ENCODE results near the gene RINL. TPM values are rescaled to one million over a fixed set of nuclear protein-coding genes. Genes with fewer than 3 reads are reported as not detected.
"Not testable (repeated sequence)": the region's sequence is repeated elsewhere in the genome, so short reads cannot be mapped to it uniquely, and the experiment has no call there.

RINL gene
- total RNA-seq, 1 donor from 2014 or later: 3.7 TPM

- peak overlapping the region in 1 of 3 donors; percentile 7 for H3K4me3 ChIP-seq (ENCODE audit: low read length in 3 of 3)
- H3K9ac ChIP-seq (ENCODE audit: low read depth in 1 of 3, low read length in 3 of 3): peak overlapping the region in 1 of 3 donors; percentile 16
- H3K36me3 ChIP-seq (ENCODE audit: control insufficient read depth in 3 of 3, insufficient read depth in 3 of 3, low read length in 3 of 3): peaks cover 19 to 25% (median 23%) of the 10 kb centered on the region in 3 donors
- no peaks in the 10 kb centered on the region for H3K27me3 ChIP-seq (ENCODE audit: control insufficient read depth in 3 of 3, insufficient read depth in 3 of 3, low read length in 3 of 3)
- peaks cover 32 to 42% (median 33%) of the 10 kb centered on the region in 3 donors for H3K4me1 ChIP-seq (ENCODE audit: control insufficient read depth in 3 of 3, insufficient read depth in 3 of 3, low read length in 3 of 3)
- no peaks in the 10 kb centered on the region for H3K9me3 ChIP-seq (ENCODE audit: control insufficient read depth in 3 of 3, low read length in 3 of 3)
- H3K27ac ChIP-seq (ENCODE audit: low read depth, low read length): no peak overlapping the region
Measured at GRCh38 chr19:38826856-38827551, 51.1 kb downstream of the RINL start.

DNA sequence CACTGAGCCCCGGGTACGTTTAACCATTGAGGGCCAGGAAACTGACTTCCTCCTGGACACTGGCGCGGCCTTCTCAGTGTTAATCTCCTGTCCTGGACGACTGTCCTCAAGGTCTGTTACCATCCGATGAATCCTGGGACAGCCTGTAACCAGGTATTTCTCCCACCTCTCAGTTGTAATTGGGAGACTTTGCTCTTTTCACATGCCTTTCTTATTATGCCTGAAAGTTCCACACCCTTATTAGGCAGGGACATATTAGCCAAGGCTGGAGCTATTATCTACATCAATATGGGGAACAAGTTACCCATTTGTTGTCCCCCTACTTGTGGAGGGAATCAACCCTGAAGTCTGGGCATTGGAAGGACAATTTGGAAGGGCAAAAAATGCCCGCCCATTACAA, 52.1 kb downstream of the RINL start:
- H3K9me3 ChIP-seq (ENCODE audit: control insufficient read depth in 3 of 3, low read length in 3 of 3); H3K4me3 ChIP-seq (ENCODE audit: low read length in 3 of 3); H3K27ac ChIP-seq (ENCODE audit: low read depth, low read length); H3K27me3 ChIP-seq (ENCODE audit: control insufficient read depth in 3 of 3, insufficient read depth in 3 of 3, low read length in 3 of 3): not testable (repeated sequence)
- H3K4me1 ChIP-seq (ENCODE audit: control insufficient read depth in 3 of 3, insufficient read depth in 3 of 3, low read length in 3 of 3): peaks cover 28 to 34% (median 28%) of the 10 kb centered on the region in 3 donors
- peaks cover 19 to 25% (median 23%) of the 10 kb centered on the region in 3 donors for H3K36me3 ChIP-seq (ENCODE audit: control insufficient read depth in 3 of 3, insufficient read depth in 3 of 3, low read length in 3 of 3)
- peak overlapping the region in 1 of 3 donors; percentile 16 for H3K9ac ChIP-seq (ENCODE audit: low read depth in 1 of 3, low read length in 3 of 3)

DNA sequence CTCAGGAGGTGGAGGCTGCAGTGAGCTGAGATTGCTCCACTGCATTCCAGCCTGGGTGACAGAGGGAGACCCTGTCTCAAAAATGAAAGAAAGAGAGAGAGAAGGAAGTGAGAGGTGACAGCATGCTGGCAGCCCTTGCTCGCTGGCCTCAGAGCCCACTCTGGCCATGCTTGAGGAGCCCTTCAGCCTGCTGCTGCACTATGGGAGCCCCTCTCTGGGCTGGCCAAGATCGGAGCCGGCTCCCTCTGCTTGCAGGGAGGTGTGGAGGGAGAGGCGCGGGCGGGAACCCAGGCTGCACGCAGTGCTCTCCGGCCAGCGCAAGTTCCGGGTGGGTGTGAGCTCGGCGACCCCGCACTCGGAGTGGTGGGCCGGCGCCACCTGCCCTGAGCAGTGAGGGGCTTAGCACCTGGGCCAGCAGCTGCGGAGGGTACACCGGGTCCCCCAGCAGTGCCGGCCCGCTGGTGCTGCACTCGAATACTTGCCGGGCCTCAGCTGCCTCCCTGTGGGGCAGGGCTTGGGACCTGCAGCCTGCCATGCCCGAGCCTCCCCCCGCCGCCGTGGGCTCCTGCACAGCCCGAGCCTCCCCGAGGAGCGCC, 56.7 kb downstream of the RINL start:
- not testable (repeated sequence) for H3K27ac ChIP-seq (ENCODE audit: low read depth, low read length); H3K9me3 ChIP-seq (ENCODE audit: control insufficient read depth in 3 of 3, low read length in 3 of 3); H3K27me3 ChIP-seq (ENCODE audit: control insufficient read depth in 3 of 3, insufficient read depth in 3 of 3, low read length in 3 of 3); H3K4me3 ChIP-seq (ENCODE audit: low read length in 3 of 3); H3K9ac ChIP-seq (ENCODE audit: low read depth in 1 of 3, low read length in 3 of 3)
- peaks cover 20 to 27% (median 24%) of the 10 kb centered on the region in 3 donors for H3K36me3 ChIP-seq (ENCODE audit: control insufficient read depth in 3 of 3, insufficient read depth in 3 of 3, low read length in 3 of 3)
- H3K4me1 ChIP-seq (ENCODE audit: control insufficient read depth in 3 of 3, insufficient read depth in 3 of 3, low read length in 3 of 3): peaks cover 19 to 36% (median 24%) of the 10 kb centered on the region in 3 donors

GRCh38 chr19:38819231-38819920, 58.7 kb downstream of the RINL start:
- Histone ChIP-seq H3K9ac (ENCODE audit: low read depth in 1 of 3, low read length in 3 of 3) (peak overlapping the region; percentile 53 to 66 (median 54)), H3K9me3 (ENCODE audit: control insufficient read depth in 3 of 3, low read length in 3 of 3) (no peaks in the 10 kb centered on the region), H3K27me3 (ENCODE audit: control insufficient read depth in 3 of 3, insufficient read depth in 3 of 3, low read length in 3 of 3) (no peaks in the 10 kb centered on the region), H3K4me1 (ENCODE audit: control insufficient read depth in 3 of 3, insufficient read depth in 3 of 3, low read length in 3 of 3) (peaks cover 12 to 22% (median 20%) of the 10 kb centered on the region in 3 donors), H3K36me3 (ENCODE audit: control insufficient read depth in 3 of 3, insufficient read depth in 3 of 3, low read length in 3 of 3) (peaks cover 35 to 40% (median 39%) of the 10 kb centered on the region in 3 donors), H3K4me3 (ENCODE audit: low read length in 3 of 3) (peak overlapping the region in 2 of 3 donors; percentile 27 to 29), H3K27ac (ENCODE audit: low read depth, low read length) (peak overlapping the region; percentile 82)

Other genes with a start within 250 kb of the RINL start
- 42.3 TPM for gene ACTN4, start 230.6 kb downstream of the RINL start, total RNA-seq
- gene CAPN12, start 133.8 kb downstream of the RINL start, total RNA-seq: 0.52 TPM
- 1.0 TPM for gene LGALS7, start 104.8 kb downstream of the RINL start, total RNA-seq
- not detected for gene LGALS7B, start 89.1 kb downstream of the RINL start, total RNA-seq
- gene LGALS4, start 65.3 kb downstream of the RINL start, total RNA-seq: not detected
- 36.5 TPM for gene ECH1, start 46.5 kb downstream of the RINL start, total RNA-seq
- 195 TPM for gene HNRNPL, start 28.3 kb downstream of the RINL start, total RNA-seq
- 125 TPM for gene SIRT2, start 21.3 kb upstream of the RINL start, total RNA-seq
- gene NFKBIB, start 21.7 kb upstream of the RINL start, total RNA-seq: 4.7 TPM
- gene CCER2, start 33.9 kb upstream of the RINL start, total RNA-seq: 1.0 TPM
- 11.5 TPM for gene SARS2, start 52.5 kb upstream of the RINL start, total RNA-seq
- gene MRPS12, start 52.7 kb upstream of the RINL start, total RNA-seq: 21.9 TPM
- gene FBXO17, start 97.5 kb upstream of the RINL start, total RNA-seq: 15.1 TPM
- 1.0 TPM for gene FBXO27, start 154.3 kb upstream of the RINL start, total RNA-seq
- gene ACP7, start 206.1 kb upstream of the RINL start, total RNA-seq: not detected
- gene PAK4, start 247.5 kb upstream of the RINL start, total RNA-seq: 2.1 TPM

All from skeletal muscle tissue (tissue), 4 donors.